ENCODE data around the gene RNF31.

Gene RNF31

GRCh38 chr14:24137529-24138395 lies 9.5 kb upstream of the RNF31 start:
- no peak for DNase-seq (ENCODE audit: low spot score)

DNA sequence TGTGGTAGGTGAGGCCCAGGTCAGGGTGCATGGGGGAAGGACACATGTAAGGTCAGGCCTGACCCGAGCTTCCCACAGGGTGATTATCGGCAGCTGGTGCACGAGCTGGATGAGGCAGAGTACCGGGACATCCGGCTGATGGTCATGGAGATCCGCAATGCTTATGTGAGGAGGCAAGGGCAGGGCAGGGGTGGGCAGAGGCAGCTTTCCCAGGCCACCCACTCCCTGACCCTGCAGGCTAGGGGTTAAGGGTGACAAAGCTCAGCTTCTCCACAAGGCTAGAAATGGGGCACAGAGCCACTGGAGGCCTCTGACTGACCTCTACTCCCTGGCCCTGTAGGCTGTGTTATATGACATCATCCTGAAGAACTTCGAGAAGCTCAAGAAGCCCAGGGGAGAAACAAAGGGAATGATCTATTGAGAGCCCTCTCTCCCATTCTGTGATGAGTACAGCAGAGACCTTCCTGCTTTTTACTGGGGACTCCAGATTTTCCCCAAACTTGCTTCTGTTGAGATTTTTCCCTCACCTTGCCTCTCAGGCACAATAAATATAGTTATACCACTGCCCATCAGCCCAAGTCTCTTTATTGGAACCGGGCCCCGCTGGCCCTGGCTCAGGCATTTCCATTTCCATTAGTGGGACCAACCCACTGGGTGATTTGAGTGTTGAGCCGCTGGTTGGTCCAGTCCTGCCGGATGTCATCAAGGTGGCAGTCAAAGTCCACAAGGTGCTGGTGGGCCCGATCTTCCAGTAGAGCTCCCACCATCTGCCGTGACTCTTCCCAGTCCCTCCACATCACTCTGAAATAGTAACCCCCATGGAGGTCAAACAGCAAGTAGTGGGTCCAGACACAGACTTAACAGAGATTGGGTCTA lies 8.7 kb upstream of the RNF31 start:
- no peak for DNase-seq (ENCODE audit: low spot score)

- DNase-seq (ENCODE audit: low spot score): no peak
These were observed 7.9 kb upstream of the RNF31 start for GRCh38 chr14:24139272-24139934.

- DNase-seq (ENCODE audit: low spot score): peak; percentile 100
These were observed 6.0 kb upstream of the RNF31 start, which contains the start of gene EMC9 for GRCh38 chr14:24141097-24141880. Gene EMC9, minus strand, starts transcription at chr14:24141591. Its CDS starts 287 bp downstream, at chr14:24141304.

DNA sequence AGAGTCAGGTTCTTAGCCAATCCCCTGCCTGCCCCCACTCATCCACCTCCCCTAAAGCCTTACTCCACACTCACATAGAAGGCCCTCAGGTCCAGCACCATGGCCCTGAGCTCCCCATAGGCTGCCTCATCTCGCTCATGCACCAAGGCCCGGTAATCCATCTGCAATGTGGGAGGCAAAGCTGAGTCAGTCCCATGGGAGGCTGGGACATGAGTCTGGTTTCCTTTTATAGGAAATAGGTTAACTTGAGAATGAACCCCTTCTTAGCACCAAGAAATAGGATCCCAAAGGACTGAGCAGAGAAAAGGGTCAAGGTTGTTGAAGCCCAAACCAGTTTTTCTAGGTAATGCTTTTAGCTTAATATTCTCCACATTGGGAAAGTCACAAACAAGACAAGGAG lies 3.8 kb upstream of the RNF31 start:
- no peak for DNase-seq (ENCODE audit: low spot score)

DNA sequence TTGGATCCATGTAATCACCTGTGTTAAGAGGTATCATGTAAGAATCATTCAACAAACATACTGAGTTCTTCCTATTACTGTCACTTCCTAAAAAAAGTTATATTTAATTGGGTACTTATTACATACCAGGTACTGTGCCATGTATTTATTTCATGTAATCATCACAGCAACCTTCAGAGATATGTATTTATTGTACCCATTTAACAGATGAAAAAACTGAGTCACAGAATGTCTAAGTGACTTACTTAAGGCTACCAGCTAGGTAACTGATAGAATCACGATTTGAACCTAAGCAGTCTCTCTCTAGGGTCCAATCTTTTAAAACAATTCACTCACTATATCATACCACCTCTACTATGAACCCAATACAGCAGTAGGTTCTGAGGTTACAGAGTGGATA lies 2.8 kb upstream of the RNF31 start:
- DNase-seq (ENCODE audit: low spot score): no peak

- DNase-seq (ENCODE audit: low spot score): no peak
These were observed 2.1 kb upstream of the RNF31 start for GRCh38 chr14:24145219-24145618.

GRCh38 chr14:24145690-24146452 lies 1.4 kb upstream of the RNF31 start:
- peak; percentile 57 for DNase-seq (ENCODE audit: low spot score)

DNA sequence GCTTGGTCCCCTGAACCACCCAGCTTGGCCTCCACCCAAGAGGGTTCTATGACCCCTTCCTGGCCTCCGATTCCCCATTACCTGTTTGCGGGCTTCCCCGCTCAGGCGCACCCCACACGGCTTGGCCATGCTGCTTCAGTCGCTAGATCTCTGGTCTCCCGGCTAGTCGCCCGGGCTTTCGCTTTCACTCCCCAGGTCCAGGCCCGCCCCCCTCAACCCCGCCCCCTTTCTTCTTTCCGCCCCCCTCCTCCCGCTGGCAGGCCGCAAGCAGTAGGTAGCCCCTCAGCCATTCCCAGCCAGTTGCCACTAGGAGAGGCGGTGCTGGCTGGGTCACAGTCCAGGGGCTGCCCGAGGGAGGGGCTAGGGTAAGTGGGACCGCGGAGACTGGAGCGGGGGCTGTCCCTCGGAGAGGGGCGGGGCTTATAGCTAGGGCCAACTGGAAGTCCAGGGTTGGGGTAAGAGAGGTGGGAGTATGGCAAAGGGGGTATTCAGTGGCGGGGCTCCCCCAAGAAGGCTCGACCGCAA lies 783 bp upstream of the RNF31 start, which contains the start of gene PSME2:
Gene PSME2 (minus strand): TSS at position 158 of the 525 bp plus-strand sequence. CDS start 29 bp downstream, at position 129.
- peak; percentile 99 for DNase-seq (ENCODE audit: low spot score)

GRCh38 chr14:24147761-24148428 lies 597 bp downstream of the RNF31 start:
- DNase-seq (ENCODE audit: low spot score): no peak

GRCh38 chr14:24149302-24149969 lies 2.1 kb downstream of the RNF31 start:
- DNase-seq (ENCODE audit: low spot score): no peak

DNA sequence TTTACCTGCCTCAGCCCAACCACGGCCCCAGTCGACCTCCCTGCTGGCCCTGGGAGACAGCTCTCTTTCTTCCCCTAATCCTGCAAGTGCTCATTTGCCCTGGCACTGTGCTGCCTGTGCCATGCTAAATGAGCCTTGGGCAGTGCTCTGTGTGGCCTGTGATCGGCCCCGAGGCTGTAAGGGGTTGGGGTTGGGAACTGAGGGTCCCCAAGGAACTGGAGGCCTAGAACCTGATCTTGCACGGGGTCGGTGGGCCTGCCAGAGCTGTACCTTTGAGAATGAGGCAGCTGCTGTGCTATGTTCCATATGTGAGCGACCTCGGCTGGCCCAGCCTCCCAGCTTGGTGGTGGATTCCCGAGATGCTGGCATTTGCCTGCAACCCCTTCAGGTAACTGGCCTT lies 2.8 kb downstream of the RNF31 start:
- no peak for DNase-seq (ENCODE audit: low spot score)

GRCh38 chr14:24150567-24150966 lies 3.3 kb downstream of the RNF31 start:
- no peak for DNase-seq (ENCODE audit: low spot score)

- no peak for DNase-seq (ENCODE audit: low spot score)
These were observed 3.7 kb downstream of the RNF31 start for GRCh38 chr14:24150993-24151392.

DNA sequence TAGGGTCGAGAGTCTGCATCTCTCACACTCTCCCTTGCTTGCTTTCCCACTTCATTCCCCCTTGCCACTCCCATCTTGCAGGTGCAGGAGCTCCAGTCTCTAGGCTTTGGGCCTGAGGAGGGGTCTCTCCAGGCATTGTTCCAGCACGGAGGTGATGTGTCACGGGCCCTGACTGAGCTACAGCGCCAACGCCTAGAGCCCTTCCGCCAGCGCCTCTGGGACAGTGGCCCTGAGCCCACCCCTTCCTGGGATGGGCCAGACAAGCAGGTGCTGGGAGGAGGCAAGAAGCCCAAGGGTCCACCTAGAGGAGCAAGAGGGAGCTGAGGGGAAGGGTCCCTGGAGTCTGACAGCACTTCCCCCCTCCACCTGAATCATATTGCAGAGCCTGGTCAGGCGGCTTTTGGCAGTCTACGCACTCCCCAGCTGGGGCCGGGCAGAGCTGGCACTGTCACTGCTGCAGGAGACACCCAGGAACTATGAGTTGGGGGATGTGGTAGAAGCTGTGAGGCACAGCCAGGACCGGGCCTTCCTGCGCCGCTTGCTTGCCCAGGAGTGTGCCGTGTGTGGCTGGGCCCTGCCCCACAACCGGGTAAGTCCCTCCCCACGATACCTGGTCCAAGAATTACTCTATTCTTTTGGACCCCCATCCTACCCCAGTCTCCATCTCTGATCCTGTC lies 4.2 kb downstream of the RNF31 start:
- no peak for DNase-seq (ENCODE audit: low spot score)

DNA sequence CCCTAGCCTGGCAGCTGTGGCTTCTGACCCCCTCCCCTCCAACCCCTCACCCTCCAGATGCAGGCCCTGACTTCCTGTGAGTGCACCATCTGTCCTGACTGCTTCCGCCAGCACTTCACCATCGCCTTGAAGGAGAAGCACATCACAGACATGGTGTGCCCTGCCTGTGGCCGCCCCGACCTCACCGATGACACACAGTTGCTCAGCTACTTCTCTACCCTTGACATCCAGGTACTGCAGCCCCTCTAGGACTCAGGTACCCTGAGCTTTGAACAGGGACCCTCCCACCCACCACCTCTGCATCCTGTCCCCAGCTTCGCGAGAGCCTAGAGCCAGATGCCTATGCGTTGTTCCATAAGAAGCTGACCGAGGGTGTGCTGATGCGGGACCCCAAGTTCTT lies 7.8 kb downstream of the RNF31 start:
- no peak for DNase-seq (ENCODE audit: low spot score)

GRCh38 chr14:24156840-24157239 lies 9.5 kb downstream of the RNF31 start:
- no peak for DNase-seq (ENCODE audit: low spot score)

DNA sequence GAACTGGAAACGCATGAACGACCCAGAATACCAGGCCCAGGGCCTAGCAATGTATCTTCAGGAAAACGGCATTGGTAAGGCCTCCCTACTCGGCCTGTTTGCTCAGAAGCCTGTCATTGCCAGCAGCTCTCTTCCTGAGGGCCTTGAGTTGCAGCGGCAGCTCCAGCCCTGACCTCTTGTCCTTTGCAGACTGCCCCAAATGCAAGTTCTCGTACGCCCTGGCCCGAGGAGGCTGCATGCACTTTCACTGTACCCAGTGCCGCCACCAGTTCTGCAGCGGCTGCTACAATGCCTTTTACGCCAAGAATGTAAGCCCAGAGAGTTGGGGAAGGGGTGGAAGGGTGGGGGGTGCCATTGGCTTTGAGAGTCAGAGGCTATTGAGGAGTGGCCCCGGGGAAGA lies 10.0 kb downstream of the RNF31 start:
- DNase-seq (ENCODE audit: low spot score): no peak
